NCI-H2107 (cell line): ENCODE data around the gene KRT84.
"Not testable (repeated sequence)": the region's sequence is repeated elsewhere in the genome, so short reads cannot be mapped to it uniquely, and the experiment has no call there.

Experiments used
- DNase-seq: peaks from one replicate; lab custom pipeline; 2025; lab: John Stamatoyannopoulos, UW

KRT84 gene

DNA sequence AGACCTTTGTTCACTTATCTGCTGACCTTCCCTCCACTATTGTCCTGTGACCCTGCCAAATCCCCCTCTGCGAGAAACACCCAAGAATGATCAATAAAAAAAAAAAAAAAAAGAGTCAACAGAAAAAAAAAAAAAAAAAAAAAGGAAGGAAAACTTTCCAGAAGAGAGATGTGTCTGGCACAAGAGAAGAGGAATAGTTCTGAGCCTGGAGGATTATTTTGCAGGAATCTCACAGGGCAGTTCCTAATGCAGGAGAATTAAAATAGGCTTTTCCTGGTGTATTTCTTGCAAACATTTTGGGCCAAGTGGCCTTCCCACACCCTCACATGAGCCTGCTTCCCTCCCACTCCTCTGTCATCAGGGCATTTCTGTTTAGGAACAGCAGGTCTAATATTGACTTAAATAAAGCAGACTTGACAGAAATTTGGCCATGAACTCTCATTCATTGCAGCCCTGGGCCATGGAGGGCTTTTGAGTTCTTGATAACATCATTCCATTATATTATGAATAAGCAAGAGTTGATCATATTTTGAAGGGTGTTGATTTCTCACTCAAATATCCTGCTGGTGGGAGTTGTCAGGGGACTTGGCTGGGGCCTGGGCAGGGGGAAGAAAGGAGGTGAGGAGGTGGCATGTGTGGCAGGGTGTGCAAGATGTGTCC, 25.3 kb upstream of the KRT84 start:
- DNase-seq = not testable (repeated sequence)

DNA sequence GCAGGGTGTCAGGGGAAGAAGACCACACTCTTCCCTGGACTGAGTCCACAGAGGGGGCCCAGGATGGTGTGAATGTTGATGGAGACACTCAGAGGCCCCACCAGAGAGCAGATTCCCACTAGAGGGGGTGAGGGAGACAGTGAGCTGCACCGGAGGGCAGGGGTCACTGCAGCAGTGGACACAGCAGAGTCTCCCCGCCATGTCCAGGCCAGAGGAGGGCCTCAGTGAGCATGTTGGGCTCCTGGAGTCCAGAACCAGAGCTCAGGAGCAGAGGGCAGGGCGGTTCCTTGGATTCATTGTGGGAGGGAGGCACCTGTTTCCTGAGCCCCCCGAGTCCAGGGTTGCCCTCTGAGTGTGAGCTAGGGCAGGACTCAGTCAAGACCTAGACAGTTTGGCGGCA, 22.5 kb upstream of the KRT84 start:
- no peak for DNase-seq

DNA sequence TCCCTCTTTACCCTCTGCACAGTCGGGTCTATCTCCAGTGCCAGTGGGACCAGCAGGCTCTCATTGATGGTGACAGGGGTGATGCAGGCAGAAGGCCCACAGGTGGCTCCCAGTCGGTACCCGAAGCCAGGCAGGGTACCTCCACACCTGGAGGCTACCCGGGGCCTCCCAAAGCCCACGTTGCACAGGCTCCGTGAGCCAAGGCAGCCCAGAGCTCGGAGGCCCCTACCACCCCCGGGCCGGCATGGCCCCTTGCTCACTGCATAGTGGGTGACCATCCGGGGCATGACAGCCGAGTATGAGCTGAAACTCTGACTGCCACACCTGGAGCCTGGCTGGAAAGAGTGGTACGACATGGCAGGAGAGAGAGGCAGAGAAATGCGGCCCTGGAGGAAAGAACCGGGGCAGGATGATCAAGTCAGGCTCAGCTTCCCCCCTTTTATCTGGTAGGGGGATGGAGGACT, 20.5 kb upstream of the KRT84 start, which contains the start of gene KRT82:
Gene KRT82 (minus strand): TSS at position 414 of the 464 bp plus-strand sequence. CDS start 58 bp downstream, at position 356.
- DNase-seq = no peak

DNA sequence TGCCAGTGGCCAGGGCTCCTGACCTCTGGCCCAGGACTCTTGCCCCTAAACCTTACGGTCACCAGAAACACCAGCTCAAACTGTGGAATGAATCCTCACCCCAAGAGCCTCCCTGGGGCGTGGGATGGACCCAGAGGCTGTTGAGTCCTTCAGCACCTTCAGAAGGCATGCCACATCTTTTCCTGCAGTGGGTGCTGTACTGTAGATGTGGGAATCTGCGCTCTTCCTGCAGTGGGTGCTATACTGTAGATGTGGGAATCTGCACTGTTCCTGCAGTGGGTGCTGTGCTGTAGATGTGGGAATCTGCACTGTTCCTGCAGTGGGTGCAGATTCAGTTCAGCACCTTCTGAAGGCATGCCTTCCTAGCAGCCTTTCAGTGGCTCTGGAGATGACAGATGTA, 19.5 kb upstream of the KRT84 start:
- DNase-seq = no peak

DNA sequence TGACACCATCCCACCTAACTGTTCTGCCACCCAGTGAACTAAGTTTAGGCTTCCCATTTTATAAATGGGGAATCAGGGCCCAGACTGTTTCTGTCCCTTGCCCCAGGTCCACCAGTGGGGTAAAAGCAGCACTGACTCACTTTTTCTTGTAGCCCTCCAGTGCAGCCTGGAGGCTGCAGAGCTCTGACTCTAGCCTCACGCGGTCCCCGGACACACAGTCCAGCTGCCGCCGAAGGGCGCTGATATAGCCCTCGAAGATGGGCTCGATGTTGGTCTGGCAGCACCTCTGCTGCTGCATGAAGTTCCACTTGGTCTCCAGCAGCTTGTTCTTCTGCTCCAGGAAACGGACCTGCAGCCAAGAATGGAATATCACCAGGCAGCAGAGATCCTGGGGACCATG, 18.1 kb upstream of the KRT84 start:
- no peak for DNase-seq

DNA sequence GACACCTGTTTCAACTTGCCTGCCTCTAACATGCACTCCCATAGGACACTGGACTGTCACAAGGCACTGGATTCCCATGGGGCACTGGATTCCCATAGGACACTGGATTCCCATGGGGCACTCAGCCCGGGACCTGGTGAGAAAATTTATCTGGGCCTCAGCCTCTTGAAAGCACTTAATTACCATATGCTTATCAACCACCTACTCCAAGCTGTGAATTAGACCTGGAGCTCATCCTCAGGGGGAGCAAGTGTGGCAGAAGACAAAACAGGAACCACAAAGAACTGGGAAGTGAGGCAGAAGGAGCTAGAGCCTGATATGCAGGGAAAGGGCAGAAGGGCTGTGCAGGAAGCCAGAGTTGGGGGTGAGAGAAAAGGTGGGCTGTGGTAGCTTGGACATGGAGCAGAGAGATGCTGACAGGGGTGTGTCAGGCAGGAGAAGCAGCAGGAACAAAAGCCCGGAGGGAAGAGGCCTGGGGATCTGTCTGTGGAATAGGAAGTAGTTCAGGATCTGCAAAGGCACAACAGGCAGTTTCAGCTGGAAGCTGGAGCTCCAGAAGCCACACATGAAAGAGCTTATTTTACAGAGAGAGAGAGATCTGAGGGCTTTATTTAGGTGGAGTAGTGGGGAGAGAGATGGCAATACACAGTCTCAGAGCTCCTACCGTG, 17.6 kb upstream of the KRT84 start:
- no peak for DNase-seq

DNA sequence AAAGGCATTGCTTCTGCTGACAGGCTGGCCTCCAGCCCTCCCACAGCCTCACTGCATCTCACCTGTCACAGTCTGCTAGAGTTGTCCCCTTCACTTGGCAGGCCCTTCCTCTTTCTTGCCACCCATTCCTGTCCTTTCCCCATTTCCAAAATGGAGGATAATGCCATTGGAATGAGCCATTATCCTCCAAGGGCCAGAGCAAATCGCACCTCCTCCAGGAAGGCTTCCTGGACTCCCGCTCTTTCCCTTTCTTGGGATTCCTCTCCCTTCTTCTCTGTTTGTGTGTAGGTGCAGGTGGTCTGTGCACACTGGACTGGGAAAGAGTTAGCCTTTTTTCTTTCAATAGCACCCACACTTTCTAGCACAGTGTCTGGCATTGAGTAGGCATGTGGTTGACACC, 16.9 kb upstream of the KRT84 start:
- no peak for DNase-seq

DNA sequence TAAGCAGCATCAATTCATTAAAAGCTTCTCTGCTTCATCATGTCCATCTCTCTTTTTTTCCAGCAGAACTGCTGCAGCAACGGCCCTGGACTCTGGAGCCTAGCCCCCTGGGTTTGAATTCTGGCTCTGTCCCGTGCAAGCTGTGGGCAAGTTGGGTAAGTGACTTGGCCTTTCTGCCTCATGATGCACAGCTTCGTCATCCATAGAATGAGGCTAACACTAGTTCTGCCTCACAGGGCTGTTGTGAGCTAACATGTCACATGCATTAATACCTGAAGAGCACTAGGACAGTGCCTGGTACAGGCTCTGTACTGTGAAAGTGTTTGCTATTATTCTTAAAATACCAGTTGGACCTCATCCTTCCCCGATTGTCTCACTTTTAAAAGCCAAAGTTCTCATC, 16.5 kb upstream of the KRT84 start:
- no peak for DNase-seq

DNA sequence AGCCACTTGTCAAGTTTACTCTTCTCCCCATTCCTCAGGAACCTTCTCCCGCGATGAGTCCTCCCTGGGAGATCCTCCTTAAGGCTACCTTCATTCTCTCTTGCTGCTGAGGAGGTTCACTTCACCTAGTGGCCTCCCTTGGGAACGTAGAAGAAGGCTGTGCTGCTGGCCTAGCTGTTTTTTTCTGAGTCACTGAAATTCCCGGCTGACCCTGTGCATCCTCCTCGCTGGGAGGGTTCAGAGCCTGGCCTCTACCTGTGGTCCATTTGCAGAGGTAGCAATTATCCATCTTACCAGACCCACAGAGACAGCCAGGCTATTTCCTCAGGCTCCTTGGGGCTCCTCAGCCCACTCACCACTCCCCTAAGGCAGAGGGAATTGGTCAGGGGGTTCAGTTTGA, 16.1 kb upstream of the KRT84 start:
- DNase-seq = no peak

DNA sequence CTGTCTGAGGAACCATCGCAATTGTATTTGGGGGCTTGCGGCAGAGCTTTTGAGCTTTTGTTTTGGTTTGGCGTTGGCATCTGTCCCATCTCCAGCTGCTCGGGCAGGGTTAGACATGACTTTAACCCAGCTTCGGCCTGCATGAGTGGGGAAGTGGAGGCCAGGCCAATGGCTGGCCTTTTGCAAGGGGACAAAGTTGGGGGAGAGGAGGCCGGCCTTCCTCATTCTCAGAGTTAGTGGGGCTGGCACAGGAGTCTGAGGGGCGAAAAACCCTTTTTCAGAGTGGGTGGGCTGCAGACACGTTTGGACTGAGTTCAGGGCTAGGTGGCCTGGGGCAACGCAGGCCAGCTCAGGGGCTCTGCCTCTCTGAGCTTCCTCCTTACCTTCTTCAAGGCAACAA, 15.5 kb upstream of the KRT84 start:
- no peak for DNase-seq

DNA sequence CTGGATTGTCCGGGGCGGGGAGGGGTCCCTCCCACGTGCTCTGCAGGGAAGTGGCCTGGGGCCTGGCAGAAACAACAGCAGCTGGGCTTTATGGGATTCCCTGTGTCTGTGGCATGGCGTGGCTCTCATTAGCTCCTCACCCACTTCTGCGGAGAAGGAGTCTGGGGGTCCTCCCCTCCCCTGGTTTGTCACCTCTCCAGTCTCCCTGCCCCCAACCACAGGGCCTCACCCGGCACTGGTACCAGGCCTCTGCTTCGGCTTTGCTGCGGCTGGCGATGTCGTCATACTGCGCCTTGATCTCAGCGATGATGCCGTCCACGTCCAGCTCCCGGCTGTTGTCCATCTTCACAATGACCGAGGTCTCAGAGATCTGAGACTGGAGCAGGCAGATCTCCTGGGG, 14.3 kb upstream of the KRT84 start:
- no peak for DNase-seq

DNA sequence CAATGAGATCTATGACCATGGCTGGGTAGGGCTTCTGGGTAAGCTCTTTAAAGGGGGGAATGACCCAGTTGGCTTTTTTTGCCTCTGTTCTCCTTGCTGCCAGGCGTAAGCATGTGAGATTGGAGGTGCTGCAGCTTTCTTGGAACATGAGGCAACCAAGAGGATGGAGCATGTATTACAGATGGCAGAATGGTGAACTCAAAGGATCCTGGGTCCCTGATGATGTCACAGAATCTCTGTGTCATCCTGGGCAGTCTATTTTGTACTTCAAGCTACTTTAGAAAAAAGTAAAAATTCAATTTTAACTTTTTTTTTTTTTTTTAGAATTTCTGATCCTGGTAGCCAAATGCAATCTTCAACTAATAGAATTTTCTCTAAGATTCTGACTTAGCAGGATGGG, 12.7 kb upstream of the KRT84 start:
- no peak for DNase-seq

DNA sequence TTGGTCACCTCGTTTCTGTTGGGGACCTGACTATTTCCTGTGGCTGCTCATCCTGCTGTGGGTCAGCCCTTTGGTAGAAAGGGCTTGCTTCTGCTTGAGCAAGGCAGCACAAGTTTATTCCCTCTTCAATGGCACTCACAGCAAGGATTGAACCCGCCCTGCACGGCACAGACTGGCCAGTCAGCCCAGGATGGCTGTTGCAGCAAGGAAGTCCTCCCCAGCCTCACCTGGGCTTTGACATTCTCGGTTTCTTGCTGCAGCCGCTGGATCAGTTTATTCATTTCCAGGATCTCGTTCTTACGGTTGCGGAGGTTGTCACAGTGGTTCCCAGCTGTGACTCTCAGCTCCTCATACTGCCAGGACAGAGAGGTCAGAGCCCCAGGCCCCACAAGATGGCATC, 11.2 kb upstream of the KRT84 start:
- DNase-seq = no peak

DNA sequence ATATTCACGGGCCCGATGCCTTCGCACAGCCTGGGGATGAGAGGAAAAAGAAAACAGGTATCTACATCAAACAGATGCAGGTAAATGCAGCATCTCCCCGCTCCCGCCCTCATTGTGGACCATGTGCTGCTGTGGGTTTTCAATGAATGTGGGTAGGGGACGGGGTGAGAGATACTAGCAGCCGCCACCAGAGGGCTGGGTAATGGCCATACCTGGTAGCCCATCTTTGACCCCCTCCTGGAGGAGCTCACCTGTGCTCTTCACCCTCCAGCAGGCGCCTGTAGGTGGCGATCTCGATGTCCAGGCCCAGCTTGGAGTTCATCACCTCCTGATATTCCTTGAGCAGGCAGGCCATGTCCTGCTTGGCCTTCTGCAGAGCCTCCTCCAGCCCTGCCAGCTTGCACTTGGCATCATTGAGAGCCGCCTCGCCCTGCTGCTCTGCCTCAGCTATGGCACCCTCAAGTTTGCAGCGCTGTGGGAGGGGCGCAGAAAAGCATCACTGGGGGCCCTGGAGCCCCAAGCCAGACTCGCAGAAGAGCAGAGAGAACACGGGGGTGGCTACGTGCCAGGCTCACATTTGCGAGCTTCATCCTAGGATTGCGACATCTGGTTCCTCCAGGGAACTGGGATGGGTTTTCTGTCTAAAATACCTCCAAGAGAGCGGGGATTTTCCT, 10.4 kb upstream of the KRT84 start:
- no peak for DNase-seq

DNA sequence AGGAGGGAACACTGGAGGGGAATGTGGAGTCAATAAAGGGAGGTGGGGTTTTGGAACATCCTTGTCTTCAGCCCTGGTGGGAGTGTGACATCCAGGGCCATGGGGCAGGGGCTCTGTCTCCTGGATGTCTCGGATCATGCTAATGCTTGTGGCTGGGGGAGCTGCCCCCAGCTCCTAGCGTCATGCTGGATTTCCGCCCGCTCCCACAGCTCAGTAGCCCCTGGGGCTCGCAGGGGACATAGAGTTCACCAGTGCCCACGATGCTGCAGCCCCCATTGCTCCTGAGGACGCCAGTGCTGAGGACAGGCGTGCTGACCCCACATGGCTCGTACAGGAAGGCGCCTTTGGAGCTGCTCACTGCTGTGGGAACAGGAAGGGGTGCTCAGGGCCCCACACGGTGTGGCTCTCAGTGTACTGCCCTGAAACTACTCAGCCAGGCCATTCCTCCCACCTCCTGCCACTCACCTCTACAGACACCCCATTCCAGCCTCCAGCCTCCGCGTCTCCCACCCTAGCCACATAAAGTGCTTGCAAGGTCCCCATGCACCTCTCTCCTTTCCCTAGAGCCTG, 9.5 kb upstream of the KRT84 start:
- no peak for DNase-seq

DNA sequence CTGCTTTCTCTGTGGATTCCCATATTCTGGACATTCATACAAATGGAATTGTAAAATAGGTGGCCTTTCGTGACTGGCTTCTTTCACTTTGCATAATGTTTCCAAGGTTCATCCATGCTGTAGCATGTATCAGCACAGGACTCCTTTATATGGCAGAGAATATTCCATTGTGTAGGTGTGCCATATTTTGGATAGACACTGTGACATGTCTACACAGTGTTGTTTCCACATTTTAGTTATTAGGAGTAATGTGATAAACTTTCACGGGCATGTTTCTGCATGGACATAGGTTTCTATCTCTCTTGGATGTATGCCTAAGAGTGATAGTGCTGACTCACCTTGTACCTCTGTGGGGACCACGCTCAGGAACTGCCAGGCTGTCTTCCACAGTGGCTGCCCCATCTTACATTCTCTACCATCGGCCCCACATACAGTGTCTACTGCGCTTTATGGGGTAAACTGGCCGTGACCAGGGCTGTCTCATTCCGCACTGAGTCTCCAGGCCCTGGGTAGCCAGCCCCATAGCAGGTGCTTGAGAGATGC, 7.1 kb upstream of the KRT84 start:
- DNase-seq = no peak

DNA sequence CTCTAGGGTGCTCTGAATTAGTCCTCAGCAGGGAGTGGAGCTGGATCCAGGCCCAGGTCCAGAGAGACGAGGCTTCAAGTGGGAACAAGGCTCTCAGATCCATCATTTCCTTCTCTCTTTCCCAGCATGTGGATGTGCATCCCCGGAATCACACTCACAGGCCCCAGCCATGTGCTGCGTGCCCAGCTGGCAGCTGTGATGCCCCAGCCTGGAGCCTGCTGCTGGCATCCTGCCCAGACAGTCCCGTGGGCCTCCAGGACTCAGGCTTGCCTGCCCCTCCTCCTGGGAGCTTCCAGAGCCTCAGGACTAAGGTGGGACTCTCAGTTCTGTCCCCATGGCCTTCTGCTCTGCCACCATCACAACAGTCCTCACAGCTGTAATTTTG, 6.2 kb upstream of the KRT84 start:
- peak; percentile 53 for DNase-seq

DNA sequence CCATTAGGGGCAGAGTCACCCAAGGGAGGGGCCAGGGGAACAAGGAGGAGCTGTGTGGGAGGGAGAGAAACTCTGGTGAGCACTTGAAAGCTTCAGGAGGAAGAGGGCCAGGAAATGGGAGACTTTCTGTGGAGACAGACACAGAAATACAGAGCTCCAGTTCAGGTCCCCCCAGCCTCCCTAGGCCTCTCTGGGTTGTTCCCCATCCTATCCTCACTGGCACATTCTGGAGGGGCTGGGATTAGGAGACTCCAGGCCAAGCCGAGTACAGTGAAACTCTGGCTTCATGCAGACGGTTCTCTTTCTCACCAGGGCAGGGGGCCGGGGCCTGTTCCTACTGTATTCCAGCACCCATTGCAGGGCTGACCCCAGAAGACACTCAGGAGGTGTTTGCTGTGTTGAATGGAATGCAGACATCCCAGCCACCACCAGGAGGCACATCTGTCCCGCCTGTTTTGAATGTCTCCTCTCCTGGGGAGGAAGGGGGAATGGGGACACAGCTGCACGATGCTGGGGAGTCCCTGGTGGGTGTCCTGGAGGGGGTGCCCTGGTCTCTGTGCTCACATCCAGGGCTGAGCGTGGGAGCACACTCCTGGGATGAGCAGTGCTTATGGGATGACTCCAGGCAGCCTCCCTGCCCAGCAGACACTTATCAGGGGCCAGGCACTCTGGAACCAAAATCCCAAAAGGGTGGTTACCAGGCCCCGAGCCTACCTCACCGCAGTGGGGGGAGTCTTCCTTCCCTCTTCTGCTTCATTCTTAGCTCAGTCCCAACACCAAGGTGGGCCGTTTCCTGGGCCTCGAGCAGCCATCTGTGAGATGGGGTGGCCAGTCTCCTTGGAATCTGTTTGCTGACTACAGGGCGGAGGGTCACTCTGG, 5.5 kb upstream of the KRT84 start:
- DNase-seq = no peak

DNA sequence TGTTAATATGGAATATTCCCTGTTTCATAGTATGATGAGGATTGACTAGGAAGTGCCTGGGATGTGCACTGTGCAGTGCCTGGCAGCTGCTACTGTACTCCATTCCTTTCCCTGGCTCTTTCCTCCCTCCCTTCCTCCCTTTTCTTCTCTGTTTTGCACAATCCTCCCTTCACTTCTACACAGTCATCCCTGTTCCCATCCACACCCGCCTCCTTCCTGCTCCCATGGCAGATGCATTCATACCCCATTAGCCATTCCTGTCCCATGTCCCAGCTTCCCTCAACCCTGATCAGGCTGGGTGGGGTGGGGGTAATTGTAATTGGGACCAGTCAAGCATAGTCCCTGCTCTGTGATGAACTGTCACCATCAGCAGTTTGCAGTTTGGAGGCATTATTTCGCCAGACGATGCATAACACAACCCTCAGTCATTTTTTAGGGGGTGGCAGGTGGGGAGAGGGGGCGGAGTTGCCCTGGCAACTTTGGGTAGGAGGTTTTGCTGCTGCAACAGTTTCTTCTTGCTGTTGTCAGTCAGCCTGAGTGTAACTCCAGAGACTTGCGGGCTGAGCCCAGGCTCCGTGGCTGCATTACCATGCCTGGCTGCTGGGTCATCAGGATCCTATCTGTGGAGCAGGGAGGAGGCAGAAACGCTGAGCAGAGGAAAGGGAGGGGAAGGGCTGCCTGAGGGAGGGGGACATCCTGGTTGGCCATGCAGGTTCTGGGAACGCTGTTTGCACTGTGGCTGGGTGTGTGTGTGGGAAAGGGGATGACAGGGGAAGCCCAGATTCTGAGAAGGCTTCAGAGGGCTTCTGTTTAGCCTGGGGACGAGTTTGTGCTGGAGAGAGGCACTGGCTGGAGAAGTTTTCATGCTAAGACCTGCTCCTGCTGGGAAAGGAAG, 4.1 kb upstream of the KRT84 start:
- no peak for DNase-seq

DNA sequence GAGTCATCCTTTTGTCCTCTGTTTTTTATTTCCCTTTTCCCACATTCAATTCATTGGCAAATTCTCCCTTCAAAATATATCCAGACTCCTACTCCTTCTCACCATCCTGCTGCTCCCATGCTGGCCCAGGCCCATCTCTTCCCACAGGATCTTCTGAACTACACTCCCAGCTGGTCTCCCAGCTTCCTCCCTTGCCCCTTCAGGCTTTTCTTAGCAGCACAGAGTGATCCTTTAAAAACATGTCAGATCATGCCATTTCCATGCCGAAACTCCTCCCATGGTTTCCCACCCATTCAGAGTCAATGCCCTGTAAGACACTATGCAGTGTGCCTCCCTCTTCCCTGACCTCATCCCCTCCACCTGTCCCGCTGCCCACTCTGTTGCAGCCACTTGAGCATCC, 2.4 kb upstream of the KRT84 start:
- no peak for DNase-seq

DNA sequence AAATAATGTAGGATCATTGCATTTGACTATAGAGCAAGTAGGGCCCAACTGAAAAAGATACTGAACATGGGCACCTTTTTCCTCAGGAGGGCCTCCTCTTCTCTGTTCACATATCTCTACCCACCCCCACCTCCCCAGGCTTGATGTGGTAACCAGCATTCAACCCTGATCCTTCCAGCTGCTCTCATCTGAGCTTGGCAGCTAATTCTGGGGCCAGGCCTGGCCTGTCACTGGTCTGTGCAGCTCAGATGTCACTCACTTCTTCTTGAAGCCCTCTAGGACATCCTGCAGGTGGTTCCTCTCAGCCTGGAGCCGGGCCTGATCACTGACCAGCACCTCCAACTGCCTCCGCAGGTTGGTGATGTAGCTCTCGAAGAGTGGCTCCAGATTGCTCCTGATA, 2.1 kb downstream of the KRT84 start:
- DNase-seq = no peak
